ENCODE data around the gene SV2B. TPM values are rescaled to one million over a fixed set of nuclear protein-coding genes. Genes with fewer than 3 reads are reported as not detected.
A peak's percentile ranks its signal among the peaks of the same experiment; 100 is the strongest.

Gene SV2B
- total RNA-seq, 1 donor from 2014 or later: 0.40 TPM

- DNase-seq (ENCODE audit: low read depth in 2 of 2): no peak
These were observed 128.3 kb downstream of the SV2B start for GRCh38 chr15:91228383-91228782.

GRCh38 chr15:91228890-91229289 lies 128.8 kb downstream of the SV2B start:
- no peak for DNase-seq (ENCODE audit: low read depth in 2 of 2)

DNA sequence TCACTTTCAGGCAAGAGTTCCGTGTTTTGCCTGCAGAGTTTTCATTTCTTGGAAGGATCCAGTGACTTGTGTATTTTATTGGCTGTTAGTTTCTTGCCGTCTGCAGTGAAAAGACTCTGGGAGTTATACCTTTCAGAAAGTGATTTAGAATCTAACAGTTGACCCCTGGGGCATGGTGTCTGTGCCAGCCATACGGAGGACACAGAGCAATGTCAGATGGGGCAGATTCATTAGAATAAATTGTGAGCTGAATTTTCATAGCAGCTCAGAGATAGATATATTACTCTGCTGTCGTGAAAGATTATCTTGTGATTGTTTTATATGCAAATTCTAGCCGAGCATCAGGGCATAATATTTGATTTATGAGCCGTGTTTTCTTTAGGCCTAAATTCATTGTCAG lies 131.6 kb downstream of the SV2B start:
- no peak for DNase-seq (ENCODE audit: low read depth in 2 of 2)

DNA sequence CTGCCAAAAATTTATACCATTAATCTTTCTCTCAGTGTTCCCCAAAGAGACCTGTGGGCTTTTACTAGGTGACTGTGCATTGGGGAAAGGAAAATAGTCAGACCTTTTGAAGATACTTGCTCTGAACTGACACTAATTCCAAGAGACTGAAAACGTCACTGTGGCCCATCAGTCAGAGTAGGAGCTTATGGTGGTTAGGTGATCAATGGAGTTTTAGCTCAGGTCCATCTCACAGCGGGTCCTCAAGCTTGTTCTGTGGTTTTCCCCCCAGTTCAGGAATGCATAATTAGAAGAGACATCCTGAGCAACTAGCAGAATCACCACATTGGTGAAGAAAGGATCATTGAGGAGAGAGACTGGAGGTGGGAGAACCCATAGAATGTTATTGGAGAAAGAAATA lies 134.7 kb downstream of the SV2B start:
- no peak for DNase-seq (ENCODE audit: low read depth in 2 of 2)

DNA sequence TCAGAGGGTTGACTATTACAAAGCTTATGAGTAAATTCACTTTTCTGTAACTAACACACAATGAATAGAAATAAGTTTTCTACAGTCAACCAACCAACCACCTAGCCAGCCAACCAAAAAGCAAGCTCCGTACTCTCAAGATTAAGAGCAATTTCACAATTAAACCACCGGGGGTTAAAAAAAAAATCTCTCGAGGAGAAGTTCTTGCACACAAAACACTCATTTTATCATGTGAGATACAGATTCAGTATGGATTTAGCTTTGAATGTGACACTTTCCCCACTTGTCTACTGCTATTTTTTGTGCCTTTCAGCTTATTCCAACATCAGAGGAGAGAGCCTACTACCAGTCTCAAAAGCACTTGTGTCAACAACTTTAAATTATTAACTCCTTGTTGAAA lies 135.3 kb downstream of the SV2B start:
- no peak for DNase-seq (ENCODE audit: low read depth in 2 of 2)

DNA sequence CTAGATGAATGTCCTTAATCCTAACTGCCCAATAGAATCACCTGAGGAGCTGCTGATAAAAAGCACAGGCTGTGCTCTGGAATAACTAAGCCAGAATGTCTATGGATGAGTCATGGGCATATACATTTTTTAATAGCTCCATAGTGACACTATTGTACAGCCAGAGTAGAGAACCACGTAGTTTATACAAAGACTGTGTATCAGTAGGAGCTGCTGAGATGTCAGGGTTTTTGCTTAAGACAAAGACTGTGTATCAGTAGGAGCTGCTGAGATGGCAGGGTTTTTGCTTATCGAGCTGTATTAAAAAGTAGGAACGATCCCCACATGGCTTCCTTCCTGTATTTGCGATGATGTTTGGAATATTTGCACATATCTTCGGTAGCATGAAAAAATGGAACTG lies 137.4 kb downstream of the SV2B start:
- no peak for DNase-seq (ENCODE audit: low read depth in 2 of 2)

DNA sequence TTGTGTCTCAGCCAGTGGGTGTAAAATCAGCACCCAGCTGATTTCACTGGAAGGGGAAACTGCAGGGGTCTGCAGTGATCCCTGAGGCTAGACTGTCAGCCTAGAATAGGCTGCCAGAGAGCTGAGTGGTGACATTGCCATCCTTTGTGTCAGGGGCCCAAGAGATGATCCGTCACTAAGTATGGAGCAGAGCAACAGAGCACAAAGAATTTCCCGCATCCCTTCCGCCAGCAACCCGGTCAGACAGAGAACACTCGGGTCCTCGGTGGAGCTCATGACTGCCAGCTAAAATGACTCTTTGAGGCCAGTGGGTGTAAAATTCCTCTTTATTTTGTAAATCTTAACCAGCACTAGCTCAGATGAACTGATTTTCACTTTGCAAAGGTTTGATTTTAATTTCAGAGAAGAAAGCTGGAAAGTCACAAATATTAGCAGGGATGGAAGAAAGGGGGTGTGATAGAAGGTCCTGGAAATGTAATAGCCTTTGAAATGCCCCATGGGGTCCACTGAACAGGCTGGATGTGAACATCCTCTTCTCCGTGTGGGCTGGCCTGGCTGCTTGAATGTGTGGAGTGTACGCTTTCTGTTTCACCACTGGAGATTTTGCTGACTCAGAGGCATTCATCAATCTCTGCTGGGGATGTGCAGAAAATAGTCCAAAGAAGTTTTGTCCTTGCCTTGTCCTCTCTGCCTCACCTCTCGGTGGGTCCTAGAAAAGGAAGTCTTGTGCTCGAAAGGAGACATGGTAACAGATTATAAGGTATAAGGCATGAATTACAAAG lies 138.8 kb downstream of the SV2B start:
- DNase-seq (ENCODE audit: low read depth in 2 of 2): no peak

GRCh38 chr15:91243826-91244225 lies 143.8 kb downstream of the SV2B start:
- DNase-seq (ENCODE audit: low read depth in 2 of 2): no peak

DNA sequence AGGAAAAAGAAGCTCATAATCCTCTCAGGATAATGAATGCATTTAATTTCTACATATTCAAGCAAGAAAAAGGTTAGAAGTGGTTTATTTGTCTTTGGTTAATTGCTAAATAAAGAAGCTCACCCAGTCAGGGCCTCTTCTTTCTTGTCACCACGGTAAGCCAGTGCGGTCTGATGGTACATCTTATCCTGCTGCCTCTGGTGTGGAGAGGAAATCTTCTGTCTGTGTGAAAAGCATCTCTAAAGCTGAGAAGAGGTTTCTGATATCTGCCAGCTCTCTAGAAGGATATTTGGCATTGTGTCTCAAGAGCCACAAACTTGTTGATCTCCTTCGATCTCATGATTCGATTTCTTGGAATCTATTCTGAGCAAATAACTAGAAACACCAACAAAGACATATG lies 144.9 kb downstream of the SV2B start:
- no peak for DNase-seq (ENCODE audit: low read depth in 2 of 2)

DNA sequence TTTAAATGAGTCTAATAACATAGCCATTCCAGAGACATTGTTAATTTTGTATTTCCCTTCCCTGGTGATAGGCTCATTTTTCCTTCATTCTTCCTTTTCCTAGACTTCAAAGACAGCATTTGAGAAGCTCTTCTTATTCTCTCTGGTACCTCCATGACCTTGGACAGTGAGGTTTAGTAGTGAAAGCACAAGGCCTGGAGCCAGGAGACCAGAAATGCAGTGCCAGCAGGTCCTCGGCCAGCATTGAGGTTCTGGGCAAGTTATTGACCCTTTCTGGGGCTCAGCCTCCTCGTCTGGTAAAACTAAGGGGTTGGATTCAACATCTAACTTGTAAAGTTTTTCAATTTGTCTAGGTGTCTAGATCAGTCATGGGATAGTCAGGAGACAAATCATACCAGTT lies 146.9 kb downstream of the SV2B start:
- DNase-seq (ENCODE audit: low read depth in 2 of 2): no peak

- no peak for DNase-seq (ENCODE audit: low read depth in 2 of 2)
These were observed 149.5 kb downstream of the SV2B start for GRCh38 chr15:91249591-91249990.

- DNase-seq (ENCODE audit: low read depth in 2 of 2): no peak
These were observed 152.3 kb downstream of the SV2B start for GRCh38 chr15:91252322-91252721.

DNA sequence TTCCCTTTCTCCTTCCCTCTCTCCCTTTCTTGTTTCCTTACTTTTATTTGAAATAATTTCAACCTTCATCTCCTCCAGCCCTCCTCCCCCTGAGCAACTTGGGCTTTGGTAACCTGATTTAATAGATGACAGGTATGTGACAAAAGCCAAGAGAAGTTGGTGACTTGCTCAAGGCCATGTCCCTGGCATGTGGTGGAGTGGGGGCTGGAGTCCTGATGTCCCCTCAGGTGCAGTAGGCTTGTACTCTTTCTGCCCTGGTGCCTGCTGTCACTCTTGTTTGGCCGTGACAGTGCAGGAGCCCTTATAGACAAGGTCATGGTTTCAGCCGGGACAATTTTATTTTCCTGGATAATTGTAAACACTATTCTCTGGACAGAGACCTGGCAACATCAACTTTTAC lies 152.7 kb downstream of the SV2B start:
- DNase-seq (ENCODE audit: low read depth in 2 of 2): no peak

DNA sequence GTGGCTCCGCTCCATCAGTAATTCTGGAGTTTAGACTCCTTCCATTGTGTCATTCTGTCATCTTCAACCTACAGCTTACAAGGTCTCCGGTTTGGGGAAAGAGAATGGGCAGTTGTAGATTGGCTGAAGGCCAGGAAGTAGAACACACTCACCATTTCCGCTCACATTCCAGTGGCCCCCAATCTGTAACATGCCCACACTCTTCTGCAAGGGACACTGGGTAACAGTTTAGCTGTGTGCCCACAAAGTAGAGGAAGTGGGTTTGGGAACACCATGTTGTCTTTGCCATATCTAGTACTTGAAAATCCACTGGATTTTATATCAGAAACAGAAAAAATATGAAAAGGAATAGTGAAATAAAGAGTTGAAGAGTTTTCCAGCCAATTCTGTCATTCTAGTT lies 153.5 kb downstream of the SV2B start:
- peak in 1 of 2 donors; percentile 6 for DNase-seq (ENCODE audit: low read depth in 2 of 2)

DNA sequence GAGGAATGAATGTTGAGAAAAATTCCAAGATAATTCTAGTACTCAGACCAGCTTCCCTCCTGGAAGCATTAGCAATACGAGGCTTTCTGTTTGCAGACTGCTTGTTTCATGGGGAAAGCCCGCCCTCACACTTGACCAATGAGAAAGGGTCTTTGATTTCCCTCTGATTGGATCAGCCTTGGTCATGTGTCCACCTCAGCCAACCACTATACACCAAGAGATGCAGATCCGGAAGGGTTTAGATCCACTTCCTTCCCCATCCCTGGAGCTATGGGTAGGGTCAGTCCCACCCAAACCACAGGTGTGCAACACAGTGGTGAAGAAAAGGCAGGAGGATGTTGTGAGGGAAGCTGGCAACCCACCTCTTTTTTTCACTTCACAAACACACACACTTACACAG lies 154.7 kb downstream of the SV2B start:
- no peak for DNase-seq (ENCODE audit: low read depth in 2 of 2)

DNA sequence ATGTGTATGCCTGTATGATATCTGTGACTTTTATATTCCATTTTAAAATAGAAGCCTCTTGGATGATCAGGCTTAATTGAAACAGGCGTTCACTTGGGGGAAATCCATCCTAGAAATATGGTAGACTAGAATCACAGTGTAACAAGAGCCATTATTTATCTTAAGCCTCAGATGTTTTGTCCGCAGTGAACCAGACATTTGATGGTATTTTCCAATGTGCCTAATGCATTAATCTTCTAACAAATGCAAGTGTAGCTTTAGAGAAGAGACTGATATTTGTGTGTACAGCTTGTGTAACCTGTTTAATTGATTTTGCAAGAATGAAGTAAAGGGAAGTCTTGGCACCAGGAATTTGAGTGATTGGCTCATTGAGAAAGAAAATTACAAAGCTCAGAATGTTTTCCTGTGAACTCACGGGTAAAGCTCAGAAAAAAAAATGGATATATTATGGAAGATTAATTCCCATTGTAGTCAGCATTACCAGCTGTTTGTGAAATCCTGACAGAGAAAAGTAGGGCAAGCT lies 155.7 kb downstream of the SV2B start:
- no peak for DNase-seq (ENCODE audit: low read depth in 2 of 2)

DNA sequence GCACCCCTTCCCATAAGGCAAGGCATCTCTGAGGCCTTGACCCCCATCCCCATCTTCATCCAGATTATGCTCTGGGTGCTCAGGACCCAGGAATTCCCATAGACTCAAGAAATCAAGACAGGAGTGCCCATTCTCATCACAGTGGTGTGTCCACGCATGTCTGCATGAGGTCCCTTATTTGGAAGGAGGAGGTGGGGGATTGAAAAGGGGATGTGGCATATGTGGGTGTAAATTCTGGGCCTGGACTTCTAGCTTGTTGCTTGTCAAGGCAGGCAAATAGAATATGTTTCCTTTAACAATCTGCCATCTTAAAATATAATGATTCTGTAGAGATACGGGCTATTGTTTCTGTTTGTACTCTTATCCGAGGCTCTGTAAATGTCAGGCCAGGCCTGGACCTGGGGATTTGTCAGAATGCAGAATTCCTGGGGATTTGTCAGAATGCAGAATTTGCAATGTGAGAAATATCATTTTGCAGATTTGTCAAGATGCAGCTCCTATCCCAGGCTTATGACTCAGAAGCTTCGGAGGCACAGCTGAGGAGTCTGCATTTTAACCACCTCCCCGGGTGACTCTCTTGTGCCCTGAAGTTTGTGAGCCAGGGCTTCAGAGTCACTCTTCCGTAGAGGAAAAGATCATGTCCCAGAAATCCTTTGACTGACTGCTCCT lies 157.8 kb downstream of the SV2B start:
- DNase-seq (ENCODE audit: low read depth in 2 of 2): no peak

GRCh38 chr15:91258415-91258759 lies 158.3 kb downstream of the SV2B start:
- DNase-seq (ENCODE audit: low read depth in 2 of 2): no peak

DNA sequence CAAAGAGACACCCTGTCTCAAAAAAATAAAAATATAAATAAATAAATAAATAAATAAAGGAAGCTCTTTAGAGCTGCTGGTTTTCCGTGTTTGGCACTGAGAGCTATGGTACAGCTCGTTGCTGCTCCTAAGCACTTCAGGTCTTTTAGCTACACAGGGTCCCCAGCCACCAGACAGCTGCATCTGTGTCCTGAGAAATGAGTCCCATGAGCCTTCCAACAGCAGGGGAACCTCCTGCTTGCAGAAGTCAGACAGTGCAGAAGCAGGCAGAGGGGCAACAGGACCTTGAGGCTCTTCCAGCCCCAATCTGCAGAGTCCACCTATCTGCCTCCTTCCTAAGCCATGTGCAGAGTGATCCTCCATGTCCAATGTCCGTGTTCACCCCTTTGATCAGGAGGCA lies 159.0 kb downstream of the SV2B start:
- no peak for DNase-seq (ENCODE audit: low read depth in 2 of 2)

- DNase-seq (ENCODE audit: low read depth in 2 of 2): no peak
These were observed 161.3 kb downstream of the SV2B start for GRCh38 chr15:91261345-91261744.

- no peak for DNase-seq (ENCODE audit: low read depth in 2 of 2)
These were observed 163.8 kb downstream of the SV2B start for GRCh38 chr15:91263632-91264531.

All from lung microvascular endothelial cell (primary cell).